ENCODE measurements around the gene ITCH. TPM values are rescaled to one million over a fixed set of nuclear protein-coding genes. Genes with fewer than 3 reads are reported as not detected.
"Not testable (repeated sequence)": the region's sequence is repeated elsewhere in the genome, so short reads cannot be mapped to it uniquely, and the experiment has no call there.

ITCH gene
- total RNA-seq, 2 donors from 2014 or later: 45.4 to 89.2 TPM

GRCh38 chr20:34322267-34323105 is 40.6 kb upstream of the ITCH start:
- Histone ChIP-seq H3K4me1 (replicated peaks) (no peaks in the 10 kb centered on the region), H3K9me3 (no peaks in the 10 kb centered on the region), H3K27ac (no peak overlapping the region), H3K27me3 (replicated peaks; ENCODE audit: insufficient read depth) (no peaks in the 10 kb centered on the region), H3K4me3 (no peak overlapping the region), H3K36me3 (no peaks in the 10 kb centered on the region)
- 55% methylated on average over 9 of the region's 9 CpGs for WGBS
- TF ChIP-seq POLR2AphosphoS5 (IDR thresholded peaks at IDR 0.05) (no peak), CTCF (IDR thresholded peaks at IDR 0.05) (no peak), POLR2A (IDR thresholded peaks at IDR 0.05) (no peak)
- intact Hi-C loops (cut with DNase I): no loop called here
- DNase-seq (ENCODE audit: low spot score): no peak

- Histone ChIP-seq H3K27me3 (replicated peaks; ENCODE audit: insufficient read depth) (no peaks in the 10 kb centered on the region), H3K36me3 (no peaks in the 10 kb centered on the region), H3K4me1 (replicated peaks) (no peaks in the 10 kb centered on the region), H3K27ac (no peak overlapping the region), H3K4me3 (no peak overlapping the region), H3K9me3 (no peaks in the 10 kb centered on the region)
- TF ChIP-seq CTCF (IDR thresholded peaks at IDR 0.05): no peak
- no peak for TF ChIP-seq POLR2A (IDR thresholded peaks at IDR 0.05)
- no peak for TF ChIP-seq POLR2AphosphoS5 (IDR thresholded peaks at IDR 0.05)
- DNase-seq (ENCODE audit: low spot score): no peak
- intact Hi-C loops (cut with DNase I): no loop called here
- WGBS: 36% methylated on average over 2 of the region's 2 CpGs
Measured at GRCh38 chr20:34324541-34324940, 38.5 kb upstream of the ITCH start.

GRCh38 chr20:34328207-34328606 is 34.9 kb upstream of the ITCH start:
- H3K36me3 ChIP-seq; DNase-seq (ENCODE audit: low spot score); H3K4me3 ChIP-seq; H3K9me3 ChIP-seq; H3K4me1 ChIP-seq (replicated peaks); H3K27me3 ChIP-seq (replicated peaks; ENCODE audit: insufficient read depth); H3K27ac ChIP-seq; intact Hi-C loops (cut with DNase I): not testable (repeated sequence)
- 95% methylated on average over 4 of the region's 4 CpGs for WGBS

GRCh38 chr20:34328928-34329677 is 34.0 kb upstream of the ITCH start:
- TF ChIP-seq POLR2A (IDR thresholded peaks at IDR 0.05) (no peak), POLR2AphosphoS5 (IDR thresholded peaks at IDR 0.05) (no peak), CTCF (IDR thresholded peaks at IDR 0.05) (no peak)
- Histone ChIP-seq H3K36me3 (no peaks in the 10 kb centered on the region), H3K4me3 (no peak overlapping the region), H3K27me3 (replicated peaks; ENCODE audit: insufficient read depth) (no peaks in the 10 kb centered on the region), H3K9me3 (no peaks in the 10 kb centered on the region), H3K4me1 (replicated peaks) (no peaks in the 10 kb centered on the region), H3K27ac (no peak overlapping the region)
- intact Hi-C loops (cut with DNase I): no loop called here
- WGBS: 77% methylated on average over 9 of the region's 9 CpGs
- DNase-seq (ENCODE audit: low spot score): no peak

GRCh38 chr20:34330861-34331544 is 32.1 kb upstream of the ITCH start:
- intact Hi-C loops (cut with DNase I); H3K4me1 ChIP-seq (replicated peaks); H3K9me3 ChIP-seq; H3K36me3 ChIP-seq; H3K27me3 ChIP-seq (replicated peaks; ENCODE audit: insufficient read depth); H3K4me3 ChIP-seq; H3K27ac ChIP-seq; DNase-seq (ENCODE audit: low spot score): not testable (repeated sequence)
- WGBS: 94% methylated on average over 15 of the region's 15 CpGs

Data from prostate gland (tissue), 2 donors.